AG10803 (cell line): Measurements from ENCODE around the gene ANKRD13B.

Source experiments
- DNase-seq: peaks from one replicate; pipeline ENCODE4 v3.0.0; 2010; ENCODE audit warnings: low read depth
- H3K4me3 ChIP-seq: 2 replicates; pipeline ENCODE4 v1.5.1; 2011; ENCODE audit warnings: mild to moderate bottlenecking, low read length, control low read depth
- TF ChIP-seq, protein P1 (sequence below): conservative IDR thresholded peaks from 2 replicates; pipeline ENCODE4 v1.5.1; 2011; ENCODE audit warnings: mild to moderate bottlenecking, low read length, control low read depth, inconsistent platforms

ANKRD13B gene

DNA sequence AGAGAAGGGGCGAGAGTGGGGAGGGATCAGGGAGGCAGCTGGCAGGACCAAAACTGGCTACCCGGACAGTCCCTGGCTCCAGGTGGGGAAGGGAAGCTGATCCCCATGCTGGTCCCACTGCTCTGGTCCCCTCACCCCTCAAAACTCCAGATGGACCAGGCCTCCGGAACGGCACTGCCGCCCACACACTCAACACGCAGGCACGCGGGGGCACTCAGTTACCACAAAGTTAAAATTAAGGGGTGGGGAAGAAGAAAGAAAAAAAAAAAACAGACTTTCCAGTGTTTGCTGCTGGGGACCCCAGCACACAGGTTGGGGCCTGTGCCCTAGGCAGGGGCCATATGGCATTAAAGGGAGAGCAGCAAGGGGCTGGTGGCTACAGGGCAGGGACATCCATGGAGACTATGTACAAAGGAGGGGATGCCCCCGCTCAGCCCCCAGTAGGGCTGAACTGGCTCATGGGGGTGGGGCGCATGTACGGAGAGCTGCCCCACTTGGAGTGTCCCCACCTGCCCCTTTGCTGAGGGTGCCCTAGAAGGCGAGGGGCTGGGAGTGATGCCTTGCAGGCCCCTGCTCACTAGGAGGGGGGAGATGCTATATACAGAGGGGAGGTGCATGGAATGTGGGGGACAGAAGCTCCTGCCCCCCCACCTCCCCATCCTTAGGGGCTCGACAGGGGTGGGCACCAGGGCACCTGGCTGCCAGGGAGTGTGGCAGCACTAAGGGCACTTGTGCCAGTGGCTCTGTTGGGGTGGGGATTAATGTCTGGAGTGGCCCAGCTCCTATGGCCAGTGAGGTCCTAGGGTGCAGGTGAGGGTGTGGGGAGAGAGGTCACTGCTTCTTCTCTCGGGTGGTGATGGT, 18.8 kb upstream of the ANKRD13B start:
- TF ChIP-seq, protein P1, sequence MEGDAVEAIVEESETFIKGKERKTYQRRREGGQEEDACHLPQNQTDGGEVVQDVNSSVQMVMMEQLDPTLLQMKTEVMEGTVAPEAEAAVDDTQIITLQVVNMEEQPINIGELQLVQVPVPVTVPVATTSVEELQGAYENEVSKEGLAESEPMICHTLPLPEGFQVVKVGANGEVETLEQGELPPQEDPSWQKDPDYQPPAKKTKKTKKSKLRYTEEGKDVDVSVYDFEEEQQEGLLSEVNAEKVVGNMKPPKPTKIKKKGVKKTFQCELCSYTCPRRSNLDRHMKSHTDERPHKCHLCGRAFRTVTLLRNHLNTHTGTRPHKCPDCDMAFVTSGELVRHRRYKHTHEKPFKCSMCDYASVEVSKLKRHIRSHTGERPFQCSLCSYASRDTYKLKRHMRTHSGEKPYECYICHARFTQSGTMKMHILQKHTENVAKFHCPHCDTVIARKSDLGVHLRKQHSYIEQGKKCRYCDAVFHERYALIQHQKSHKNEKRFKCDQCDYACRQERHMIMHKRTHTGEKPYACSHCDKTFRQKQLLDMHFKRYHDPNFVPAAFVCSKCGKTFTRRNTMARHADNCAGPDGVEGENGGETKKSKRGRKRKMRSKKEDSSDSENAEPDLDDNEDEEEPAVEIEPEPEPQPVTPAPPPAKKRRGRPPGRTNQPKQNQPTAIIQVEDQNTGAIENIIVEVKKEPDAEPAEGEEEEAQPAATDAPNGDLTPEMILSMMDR = no peak
- no peak overlapping the region for H3K4me3 ChIP-seq
- no peak for DNase-seq

DNA sequence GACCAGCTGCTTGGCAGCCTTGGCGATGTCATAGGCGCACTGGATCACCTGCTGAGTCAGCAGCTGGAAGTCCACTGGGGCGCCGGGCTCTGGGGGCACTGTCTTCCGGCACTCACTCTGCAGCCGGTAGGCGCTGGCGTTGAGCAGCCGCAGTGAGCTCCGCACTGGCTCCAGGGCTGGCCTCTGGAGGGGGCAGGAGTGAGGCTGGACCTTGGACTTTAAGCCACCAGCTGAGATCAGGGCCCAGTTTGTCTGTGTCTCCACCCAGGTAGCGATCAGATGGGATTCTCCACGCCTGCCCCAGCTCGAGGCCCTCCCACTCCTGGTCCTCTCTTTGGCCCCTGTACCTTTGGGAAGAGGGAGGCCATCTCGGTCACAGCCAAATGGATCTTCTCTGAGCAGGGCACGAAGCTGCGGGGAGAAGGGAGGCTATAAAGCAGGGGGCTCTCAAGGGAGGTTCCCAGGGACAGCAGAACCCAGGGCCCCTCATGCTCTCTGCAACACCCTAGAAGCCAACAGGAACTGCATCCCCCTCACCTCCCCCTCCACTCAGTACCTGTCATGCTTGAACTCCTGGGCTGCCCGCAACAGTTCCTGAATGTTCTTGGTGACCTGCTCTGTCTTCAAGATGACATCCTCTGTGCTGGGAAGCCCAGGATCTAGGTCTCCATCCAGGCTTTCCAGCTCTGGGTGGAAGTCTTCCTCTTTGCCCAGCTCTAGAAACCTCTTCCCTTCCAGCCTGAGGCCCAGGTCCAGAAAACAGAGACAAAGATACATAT, 18.0 kb upstream of the ANKRD13B start:
- TF ChIP-seq, protein P1 = no peak
- H3K4me3 ChIP-seq = no peak overlapping the region
- no peak for DNase-seq

DNA sequence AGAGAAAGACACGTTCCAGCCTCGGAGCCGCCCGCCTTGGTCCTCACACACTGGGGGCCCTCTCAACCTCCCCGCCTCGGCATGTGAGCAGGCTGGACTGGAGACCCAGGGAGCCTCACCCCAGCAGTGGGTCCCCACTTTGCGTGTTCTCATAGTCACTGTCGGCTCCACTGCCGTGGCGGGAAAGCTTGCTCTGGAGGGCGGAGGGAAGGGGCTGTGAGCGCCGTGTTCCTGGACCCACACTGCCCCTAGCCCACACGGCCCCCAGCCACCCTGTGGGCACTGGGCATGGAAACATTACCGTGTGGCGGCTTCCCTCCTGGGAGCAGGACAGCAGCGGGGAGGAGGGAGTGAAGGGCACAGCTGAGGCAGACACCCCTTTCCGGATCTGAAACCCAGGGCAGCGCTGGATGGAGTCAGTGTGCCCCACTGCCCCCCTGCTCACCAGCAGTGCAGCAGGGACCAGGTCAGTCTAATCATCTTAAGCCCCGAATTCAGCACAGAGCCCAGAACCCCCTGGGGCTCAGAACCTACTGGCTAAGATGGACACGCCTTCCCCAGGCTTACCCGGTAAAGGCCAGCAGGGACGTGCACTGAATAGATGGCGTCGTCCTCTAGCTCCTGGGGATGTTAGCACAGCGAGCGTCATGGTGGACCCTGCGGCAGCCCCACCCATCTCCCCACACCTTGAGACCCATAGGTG, 17.3 kb upstream of the ANKRD13B start:
- no peak for DNase-seq
- H3K4me3 ChIP-seq = no peak overlapping the region
- TF ChIP-seq, protein P1 = no peak

- no peak overlapping the region for H3K4me3 ChIP-seq
- TF ChIP-seq, protein P1 = no peak
- DNase-seq = no peak
Observed at GRCh38 chr17:29576214-29577000, 16.5 kb upstream of the ANKRD13B start.

DNA sequence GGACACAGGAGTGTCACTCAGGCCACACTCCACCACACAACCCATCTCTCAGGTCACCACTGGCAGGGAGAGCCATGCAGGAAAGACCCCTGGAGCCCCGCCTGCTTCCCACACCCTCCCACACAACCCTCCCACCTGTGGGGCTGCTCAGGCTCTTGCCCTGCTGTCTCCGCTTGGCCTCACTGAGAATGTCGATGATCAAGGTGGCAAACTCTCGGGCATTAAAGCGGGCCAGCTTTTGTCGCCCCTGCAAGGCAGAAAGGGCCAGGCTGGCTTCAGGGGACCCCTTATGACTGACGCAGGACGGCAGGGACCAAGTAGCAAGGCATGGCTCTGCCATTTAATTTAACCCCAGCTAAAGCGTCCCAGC, 15.9 kb upstream of the ANKRD13B start:
- TF ChIP-seq, protein P1 = no peak
- DNase-seq = no peak
- no peak overlapping the region for H3K4me3 ChIP-seq

DNA sequence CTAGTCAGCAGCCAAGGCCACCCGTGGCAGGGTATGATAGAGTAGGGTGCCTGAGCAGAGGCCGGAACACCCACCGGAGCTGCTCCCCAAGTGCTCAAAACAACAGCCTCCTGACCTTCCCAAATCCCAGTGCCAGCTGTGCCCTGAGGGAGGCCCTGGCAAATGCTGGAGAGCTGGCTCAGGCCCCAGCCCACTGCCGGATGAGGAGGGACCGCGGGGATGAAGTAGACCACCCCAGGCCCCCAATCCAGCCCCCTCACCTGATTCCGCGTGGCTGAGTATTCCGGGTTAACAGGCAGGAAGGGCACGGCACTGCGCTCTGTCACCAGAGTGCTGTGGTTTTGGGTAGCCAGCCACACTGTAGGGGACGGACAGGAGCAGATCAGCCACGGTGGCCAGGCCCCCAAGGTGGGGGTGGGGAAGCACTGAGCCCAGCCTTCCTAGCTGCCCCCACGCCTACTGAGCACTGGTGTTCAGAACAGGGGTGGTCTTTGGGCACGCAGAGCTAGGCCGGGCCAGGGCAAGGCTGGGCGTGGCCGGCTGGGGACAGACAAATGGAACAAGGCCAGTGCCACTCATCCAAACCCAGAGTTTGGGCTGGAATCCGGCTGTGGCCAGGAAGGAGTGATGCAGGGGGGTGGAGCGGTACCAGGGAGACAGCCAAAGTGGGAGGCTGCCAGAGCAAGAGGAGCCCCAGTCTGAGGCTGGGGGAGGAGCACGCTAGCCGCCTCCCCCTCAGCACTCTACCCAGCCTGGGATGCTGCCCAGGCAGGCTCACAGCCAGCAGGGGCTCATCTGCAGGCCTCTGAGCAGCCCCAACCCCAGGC, 15.3 kb upstream of the ANKRD13B start:
- DNase-seq = peak; percentile 68
- TF ChIP-seq, protein P1 = no peak
- peak overlapping the region; percentile 22 for H3K4me3 ChIP-seq
